Neural progenitor cell (in vitro differentiated cells): ENCODE results near the gene RPTOR.

ENCODE experiments used
- EZH2phosphoT487 ChIP-seq: fragments of 200-600 bp; sonication (generic); IDR thresholded peaks from 2 replicates; pipeline ENCODE4 v1.6.1; 2017; ENCODE audit warnings: antibody characterized with exemption
- TF ChIP-seq, protein P1 (sequence below): fragments of 200-600 bp; sonication (generic); IDR thresholded peaks from 2 replicates; pipeline ENCODE4 v1.5.1; 2017; ENCODE audit warnings: antibody characterized with exemption, mild to moderate bottlenecking

GRCh38 chr17:80850109-80850508, 305.5 kb downstream of the RPTOR start:
- TF ChIP-seq, protein P1, sequence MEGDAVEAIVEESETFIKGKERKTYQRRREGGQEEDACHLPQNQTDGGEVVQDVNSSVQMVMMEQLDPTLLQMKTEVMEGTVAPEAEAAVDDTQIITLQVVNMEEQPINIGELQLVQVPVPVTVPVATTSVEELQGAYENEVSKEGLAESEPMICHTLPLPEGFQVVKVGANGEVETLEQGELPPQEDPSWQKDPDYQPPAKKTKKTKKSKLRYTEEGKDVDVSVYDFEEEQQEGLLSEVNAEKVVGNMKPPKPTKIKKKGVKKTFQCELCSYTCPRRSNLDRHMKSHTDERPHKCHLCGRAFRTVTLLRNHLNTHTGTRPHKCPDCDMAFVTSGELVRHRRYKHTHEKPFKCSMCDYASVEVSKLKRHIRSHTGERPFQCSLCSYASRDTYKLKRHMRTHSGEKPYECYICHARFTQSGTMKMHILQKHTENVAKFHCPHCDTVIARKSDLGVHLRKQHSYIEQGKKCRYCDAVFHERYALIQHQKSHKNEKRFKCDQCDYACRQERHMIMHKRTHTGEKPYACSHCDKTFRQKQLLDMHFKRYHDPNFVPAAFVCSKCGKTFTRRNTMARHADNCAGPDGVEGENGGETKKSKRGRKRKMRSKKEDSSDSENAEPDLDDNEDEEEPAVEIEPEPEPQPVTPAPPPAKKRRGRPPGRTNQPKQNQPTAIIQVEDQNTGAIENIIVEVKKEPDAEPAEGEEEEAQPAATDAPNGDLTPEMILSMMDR: no peak
- no peak for TF ChIP-seq EZH2phosphoT487
